ENCODE results near the gene SYNPO. TPM values are rescaled to one million over a fixed set of nuclear protein-coding genes. Genes with fewer than 3 reads are reported as not detected.

Gene SYNPO
- total RNA-seq, result 6.0 TPM

DNA sequence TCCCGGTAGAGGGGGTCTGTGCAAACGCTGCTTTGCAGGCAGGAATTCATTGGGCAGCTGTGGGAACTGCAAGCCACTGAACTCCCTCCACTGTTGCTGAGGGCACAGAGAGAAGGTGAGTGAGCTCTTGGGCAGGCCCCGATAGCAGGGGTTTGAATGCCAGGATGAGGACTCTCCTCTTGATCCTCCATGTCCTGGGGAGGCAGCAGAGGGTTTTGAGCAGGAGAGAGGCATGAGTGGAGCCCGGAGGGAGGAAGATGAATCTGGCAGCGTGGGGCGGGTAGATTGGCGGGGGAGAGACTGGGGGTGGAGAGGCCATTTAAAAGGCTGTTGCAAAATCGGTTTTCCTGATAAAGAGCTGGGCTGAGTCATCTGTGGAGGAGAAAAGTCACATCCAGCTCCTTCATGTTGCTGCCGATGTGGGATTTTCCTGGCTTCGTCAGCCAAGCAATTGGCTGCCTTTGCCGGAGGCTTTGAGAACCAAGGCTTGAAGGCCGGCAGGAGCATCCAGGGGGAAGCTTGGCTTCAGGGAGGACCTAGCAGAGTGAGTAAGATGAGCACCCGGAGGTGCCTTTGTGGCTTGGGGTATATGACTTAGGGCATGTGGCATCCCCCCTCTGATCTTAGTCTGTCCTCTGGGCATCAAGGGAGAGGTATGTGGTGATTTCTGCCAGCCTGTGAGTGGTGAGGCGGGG is at the start of gene SYNPO:
Gene SYNPO, plus strand, starts transcription at position 350 of the 695 bp plus-strand sequence. CDS start 7,616 bp downstream, outside the sequence.

DNA sequence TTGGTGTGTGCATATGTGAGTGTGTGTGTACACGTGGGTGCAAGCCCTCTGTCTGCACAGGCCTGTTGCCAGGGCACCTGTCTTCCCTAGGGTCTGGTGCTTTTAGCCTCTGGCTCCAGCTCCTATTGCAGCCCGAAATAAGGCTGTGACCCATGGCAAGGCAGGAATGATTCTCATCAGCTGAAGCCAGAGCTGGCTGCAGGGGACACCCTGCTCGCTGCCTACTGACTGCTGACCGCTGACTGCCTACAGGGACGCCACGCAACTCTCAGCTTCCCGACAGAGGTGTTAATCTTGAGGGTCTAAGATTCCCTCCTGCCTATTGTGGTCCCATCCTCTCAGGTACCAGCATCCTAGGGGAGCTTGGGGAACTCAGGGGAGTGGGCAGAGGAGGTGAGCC is 20.6 kb downstream of the SYNPO start, which contains the start of gene MYOZ3:
Gene MYOZ3, plus strand, starts transcription at position 166 of the 400 bp plus-strand sequence. CDS start 1,691 bp downstream, outside the sequence.

GRCh38 chr5:150700594-150701377 is 60.3 kb downstream of the SYNPO start, which contains the start of gene RBM22:
Gene RBM22 (minus strand): TSS chr5:150701062. CDS start chr5:150700985, 77 bp downstream.

Other genes starting within 250 kb of the SYNPO start
- 18.7 TPM for gene CD74, start 227.8 kb upstream of the SYNPO start, total RNA-seq
- gene RPS14, start 190.9 kb upstream of the SYNPO start, total RNA-seq, result 1,944 TPM
- gene NDST1, start 132.5 kb upstream of the SYNPO start, total RNA-seq, result 38.1 TPM
- 6.7 TPM for gene MYOZ3, start 20.6 kb downstream of the SYNPO start, total RNA-seq
- 42.4 TPM for gene RBM22, start 60.4 kb downstream of the SYNPO start, total RNA-seq
- gene DCTN4, start 118.4 kb downstream of the SYNPO start, total RNA-seq, result 107 TPM
- gene SMIM3, start 138.1 kb downstream of the SYNPO start, total RNA-seq, result 2.8 TPM
- gene IRGM, start 205.9 kb downstream of the SYNPO start, total RNA-seq, result not detected

Data from diencephalon (tissue), 1 donor.